Muscle of arm (tissue), 12 donors: ENCODE measurements around the gene PEX11A. TPM values are rescaled to one million over a fixed set of nuclear protein-coding genes. Genes with fewer than 3 reads are reported as not detected.

Experiments
- polyA plus RNA-seq, 12 donors: library from polyadenylated mRNA; unstranded; fragments of 120-200 nt; gene quantifications; one replicate each; pipeline ENCODE4 v1.2.1, GENCODE V29; 2013; ENCODE audit not compliant: insufficient read length in 12 of 12

The PEX11A gene
- polyA plus RNA-seq, 12 donors = 4.4 to 7.9 (median 6.1) TPM; not detected in 2

Other genes with a start within 250 kb of the PEX11A start
- gene RHCG, start 194.2 kb downstream of the PEX11A start, polyA plus RNA-seq = 1 to 10 TPM in 1 of 12 donors, under 1 TPM in 2, not detected in 9; 0.45 to 3.2 (median 0.80) TPM
- gene TICRR, start 115.3 kb downstream of the PEX11A start, polyA plus RNA-seq = 1 to 10 TPM in 11 of 12 donors, not detected in 1; 2.6 to 9.6 (median 4.9) TPM
- 10 to 100 TPM in 1 of 12 donors, 1 to 10 TPM in 10, not detected in 1; 4.2 to 11.1 (median 5.6) TPM for gene KIF7, start 35.3 kb downstream of the PEX11A start, polyA plus RNA-seq
- under 1 TPM in 9 of 12 donors, not detected in 3; 0.08 to 0.80 (median 0.41) TPM for gene PLIN1, start 11.4 kb downstream of the PEX11A start, polyA plus RNA-seq
- gene WDR93, start 57 bp upstream of the PEX11A start, polyA plus RNA-seq = under 1 TPM in 8 of 12 donors, not detected in 4; 0.12 to 0.39 (median 0.23) TPM
- gene MESP1, start 60.5 kb upstream of the PEX11A start, polyA plus RNA-seq = 1 to 10 TPM in 3 of 12 donors, under 1 TPM in 4, not detected in 5; 0.23 to 1.5 (median 0.97) TPM
- 1 to 10 TPM in 1 of 12 donors, under 1 TPM in 7, not detected in 4; 0.11 to 1.0 (median 0.40) TPM for gene MESP2, start 85.6 kb upstream of the PEX11A start, polyA plus RNA-seq
- gene ANPEP, start 124.1 kb upstream of the PEX11A start, polyA plus RNA-seq = 100 to 1,000 TPM in 1 of 12 donors, 10 to 100 TPM in 2, 1 to 10 TPM in 8, not detected in 1; 5.5 to 136 (median 7.3) TPM
- gene AP3S2, start 203.2 kb upstream of the PEX11A start, polyA plus RNA-seq = 10 to 100 TPM in 11 of 12 donors, not detected in 1; 12.1 to 36.4 (median 28.5) TPM
- 10 to 100 TPM in 11 of 12 donors, not detected in 1; 13.7 to 27.1 (median 17.7) TPM for gene ARPIN, start 222.2 kb upstream of the PEX11A start, polyA plus RNA-seq